Stimulated activated CD4-positive, alpha-beta T cell treated with anti-CD3 and anti-CD28 coated beads, TNF-alpha, amount 100 ng/mL, for 48 hours (primary cell): ENCODE data around the gene FAM209A.
"Not testable (repeated sequence)": the region's sequence is repeated elsewhere in the genome, so short reads cannot be mapped to it uniquely, and the experiment has no call there.

ENCODE experiments used
- DNase-seq, 3 donors: peaks; one replicate each; pipeline ENCODE4 v3.0.0-alpha.2; 2020; ENCODE audit warnings: low read depth in 3 of 3

Gene FAM209A

GRCh38 chr20:56524444-56524843 lies at the start of gene FAM209A:
FAM209A (plus strand) TSS chr20:56524744; CDS start chr20:56524809, 65 bp downstream.
- DNase-seq = not testable (repeated sequence)

- no peak for DNase-seq
Measured at GRCh38 chr20:56483970-56484369, 40.6 kb upstream of the FAM209A start.

- DNase-seq = no peak
Measured at GRCh38 chr20:56487216-56487615, 37.3 kb upstream of the FAM209A start.

- no peak for DNase-seq
Measured at GRCh38 chr20:56488566-56488965, 36.0 kb upstream of the FAM209A start.

- no peak for DNase-seq
Measured at GRCh38 chr20:56501116-56501515, 23.4 kb upstream of the FAM209A start.

- no peak for DNase-seq
Measured at GRCh38 chr20:56503916-56504315, 20.6 kb upstream of the FAM209A start.

- DNase-seq = peak in 1 of 3 donors; percentile 9
Measured at GRCh38 chr20:56504373-56505005, 20.1 kb upstream of the FAM209A start.

GRCh38 chr20:56506103-56506502 lies 18.4 kb upstream of the FAM209A start:
- no peak for DNase-seq

GRCh38 chr20:56511926-56512325 lies 12.6 kb upstream of the FAM209A start:
- no peak for DNase-seq

GRCh38 chr20:56513161-56514150 lies 11.1 kb upstream of the FAM209A start:
- DNase-seq = no peak

GRCh38 chr20:56516631-56517030 lies 7.9 kb upstream of the FAM209A start:
- DNase-seq = no peak

- no peak for DNase-seq
Measured at GRCh38 chr20:56517211-56517610, 7.3 kb upstream of the FAM209A start.

GRCh38 chr20:56517641-56518040 lies 6.9 kb upstream of the FAM209A start:
- DNase-seq = no peak

- no peak for DNase-seq
Measured at GRCh38 chr20:56518126-56518525, 6.4 kb upstream of the FAM209A start.

GRCh38 chr20:56518721-56519398 lies 5.7 kb upstream of the FAM209A start:
- DNase-seq = no peak

- no peak for DNase-seq
Measured at GRCh38 chr20:56519551-56519950, 5.0 kb upstream of the FAM209A start.

GRCh38 chr20:56520180-56520579 lies 4.4 kb upstream of the FAM209A start:
- DNase-seq = no peak

GRCh38 chr20:56520746-56521354 lies 3.7 kb upstream of the FAM209A start:
- DNase-seq = not testable (repeated sequence)

GRCh38 chr20:56522311-56522710 lies 2.2 kb upstream of the FAM209A start:
- no peak for DNase-seq

GRCh38 chr20:56527521-56527920 lies 3.0 kb downstream of the FAM209A start:
- DNase-seq = no peak

GRCh38 chr20:56532946-56533345 lies 8.4 kb downstream of the FAM209A start, which contains the start of gene FAM209B:
FAM209B (plus strand) TSS chr20:56533246; CDS start chr20:56533342, 96 bp downstream.
- DNase-seq = not testable (repeated sequence)

- no peak for DNase-seq
Measured at GRCh38 chr20:56537997-56538396, 13.5 kb downstream of the FAM209A start.
